Airway epithelial cell (primary cell): ENCODE results near the gene GRM4. TPM values are rescaled to one million over a fixed set of nuclear protein-coding genes. Genes with fewer than 3 reads are reported as not detected.

Experiments
- total RNA-seq: library from RNA; depleted of rRNA; stranded (reverse); fragments of >200 nt; gene quantifications from 2 replicates; pipeline ENCODE4 v1.2.3, GENCODE V29; 2015

The GRM4 gene
- total RNA-seq, result 0.07 TPM in 1 of 2 replicates, not detected in the other

GRCh38 chr6:34146021-34146782 lies at the start of gene GRM4:
TSS of gene GRM4 (minus strand) at chr6:34146087. CDS start at chr6:34133496, 12,591 bp downstream.

Other genes with a start within 250 kb of the GRM4 start
- 301 and 418 TPM in 2 replicates for gene HMGA1, start 90.8 kb upstream of the GRM4 start, total RNA-seq
- gene SMIM29, start 102.9 kb upstream of the GRM4 start, total RNA-seq, result 18.2 and 19.2 TPM in 2 replicates
- 17.1 and 21.1 TPM in 2 replicates for gene NUDT3, start 246.6 kb upstream of the GRM4 start, total RNA-seq